ENCODE results near the gene ZBTB5.
"Not testable (repeated sequence)": the region's sequence is repeated elsewhere in the genome, so short reads cannot be mapped to it uniquely, and the experiment has no call there.

ZBTB5 gene, protein sequence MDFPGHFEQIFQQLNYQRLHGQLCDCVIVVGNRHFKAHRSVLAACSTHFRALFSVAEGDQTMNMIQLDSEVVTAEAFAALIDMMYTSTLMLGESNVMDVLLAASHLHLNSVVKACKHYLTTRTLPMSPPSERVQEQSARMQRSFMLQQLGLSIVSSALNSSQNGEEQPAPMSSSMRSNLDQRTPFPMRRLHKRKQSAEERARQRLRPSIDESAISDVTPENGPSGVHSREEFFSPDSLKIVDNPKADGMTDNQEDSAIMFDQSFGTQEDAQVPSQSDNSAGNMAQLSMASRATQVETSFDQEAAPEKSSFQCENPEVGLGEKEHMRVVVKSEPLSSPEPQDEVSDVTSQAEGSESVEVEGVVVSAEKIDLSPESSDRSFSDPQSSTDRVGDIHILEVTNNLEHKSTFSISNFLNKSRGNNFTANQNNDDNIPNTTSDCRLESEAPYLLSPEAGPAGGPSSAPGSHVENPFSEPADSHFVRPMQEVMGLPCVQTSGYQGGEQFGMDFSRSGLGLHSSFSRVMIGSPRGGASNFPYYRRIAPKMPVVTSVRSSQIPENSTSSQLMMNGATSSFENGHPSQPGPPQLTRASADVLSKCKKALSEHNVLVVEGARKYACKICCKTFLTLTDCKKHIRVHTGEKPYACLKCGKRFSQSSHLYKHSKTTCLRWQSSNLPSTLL

DNA sequence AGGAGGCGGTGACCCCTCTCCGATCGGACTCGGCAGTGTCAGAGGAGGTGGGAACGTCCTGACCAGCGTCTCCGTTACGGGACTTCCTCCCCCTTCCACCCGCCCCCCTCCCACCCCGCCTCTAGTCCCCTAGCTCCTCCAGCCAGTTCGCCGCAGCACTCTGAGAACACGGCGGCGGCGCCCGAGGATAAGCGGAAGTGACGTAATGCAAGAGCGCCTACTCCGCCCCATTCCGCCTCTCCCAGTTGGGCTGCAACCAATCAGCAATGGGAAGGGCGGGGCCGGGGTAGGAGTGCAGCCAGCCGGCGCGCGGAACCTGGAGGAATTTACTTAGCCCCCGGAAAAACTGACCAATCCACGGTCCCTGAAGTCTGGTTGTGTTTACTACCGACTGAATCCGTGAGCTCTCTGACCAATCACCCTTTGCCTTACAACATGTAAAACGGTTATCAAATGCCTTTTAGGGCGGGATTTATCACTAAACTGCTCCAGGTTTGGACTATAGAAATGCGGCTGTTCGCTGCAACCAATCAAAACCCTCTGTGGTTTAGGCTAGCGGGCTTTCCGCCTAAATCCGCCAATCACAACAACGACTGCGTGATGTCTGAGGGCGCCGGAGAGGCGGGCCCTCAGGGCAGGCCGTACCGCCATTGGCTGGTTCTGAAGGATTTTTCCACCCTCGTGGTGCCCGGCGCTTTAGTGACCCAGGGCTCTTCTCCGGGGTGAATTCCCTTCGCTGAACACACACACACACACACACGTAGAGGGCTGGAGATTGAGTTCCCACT is at the start of gene ZBTB5:
Gene ZBTB5 (minus strand): TSS at position 202 of the 788 bp plus-strand sequence. CDS start 22,899 bp downstream, outside the sequence.
- peak; percentile 99 for DNase-seq

GRCh38 chr9:37514999-37515398 is 49.7 kb upstream of the ZBTB5 start:
- DNase-seq, result no peak

DNA sequence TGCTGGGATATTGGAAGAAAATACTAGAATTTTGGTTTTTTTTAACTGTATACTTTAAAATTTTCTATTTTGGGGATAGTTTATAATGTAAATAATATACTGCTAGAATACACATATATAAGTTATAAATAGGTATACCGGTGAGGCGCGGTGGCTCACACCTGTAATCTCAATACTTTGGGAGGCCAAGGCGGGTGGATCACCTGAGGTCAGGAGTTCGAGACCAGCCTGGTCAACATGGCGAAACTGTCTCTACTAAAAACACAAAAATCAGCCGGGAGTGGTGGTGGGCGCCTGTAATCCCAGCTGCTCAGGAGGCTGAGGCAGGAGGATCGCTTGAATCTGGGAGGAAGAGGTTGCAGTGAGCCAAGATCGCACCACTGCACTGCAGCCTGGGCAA is 49.2 kb upstream of the ZBTB5 start:
- not testable (repeated sequence) for DNase-seq

DNA sequence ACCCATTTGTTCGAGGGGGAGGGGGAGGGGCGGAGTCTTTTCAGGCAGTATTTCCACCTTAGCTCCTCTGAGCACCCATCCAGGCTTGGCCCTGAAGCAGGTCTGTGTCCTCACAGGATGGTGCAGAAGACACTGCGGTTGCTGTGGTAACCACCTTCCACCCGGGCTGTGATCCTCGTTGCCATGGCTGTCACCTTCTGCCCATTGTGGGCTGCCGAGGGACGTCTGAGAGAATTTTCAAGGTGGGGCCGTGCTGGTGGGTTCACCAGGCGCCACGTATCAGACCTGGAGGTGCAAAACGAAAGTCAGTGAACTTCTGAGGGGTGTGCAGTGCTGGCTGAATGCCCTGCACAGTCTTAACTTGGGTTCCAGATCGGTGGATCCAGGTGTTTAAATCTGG is 47.2 kb upstream of the ZBTB5 start:
- no peak for DNase-seq

GRCh38 chr9:37511016-37512010 is 46.1 kb upstream of the ZBTB5 start:
- peak; percentile 29 for DNase-seq

DNA sequence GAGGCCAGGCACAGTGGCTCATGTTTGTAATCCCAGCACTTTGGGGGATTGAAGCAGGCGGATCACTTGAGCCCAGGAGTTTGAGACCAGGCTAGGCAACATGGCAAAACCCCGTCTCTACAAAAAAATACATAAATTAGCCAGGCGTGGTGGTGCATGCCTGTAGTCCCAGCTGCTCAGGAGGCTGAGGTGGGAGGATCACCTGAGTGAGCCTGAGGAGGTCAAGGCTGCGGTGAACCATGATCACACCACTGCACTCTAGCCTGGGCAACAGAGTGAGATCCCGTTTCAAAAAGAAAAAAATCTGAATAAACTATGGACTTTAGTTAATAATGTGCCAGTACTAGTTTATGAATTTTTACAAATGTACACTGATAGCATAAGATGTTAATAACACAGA is 44.8 kb upstream of the ZBTB5 start:
- not testable (repeated sequence) for DNase-seq

DNA sequence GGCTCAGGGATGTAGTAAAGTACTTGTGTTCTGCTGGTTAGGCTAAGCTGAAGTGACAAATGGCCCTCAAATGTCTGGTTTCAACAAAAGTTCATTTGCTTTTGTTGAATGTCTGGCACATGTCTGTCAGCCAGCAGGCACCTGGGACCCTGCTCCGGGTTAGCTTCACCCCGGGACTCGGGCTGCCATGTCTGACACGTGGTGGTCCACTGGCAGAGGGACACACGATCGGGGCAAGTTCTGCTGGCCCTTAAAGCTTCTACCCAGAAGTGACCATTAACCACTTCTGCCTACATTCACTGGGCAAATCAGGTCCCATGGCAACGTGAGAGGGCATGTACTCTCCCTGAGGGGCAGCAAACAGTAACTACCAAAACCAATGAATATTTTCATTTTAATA is 44.3 kb upstream of the ZBTB5 start:
- no peak for DNase-seq

DNA sequence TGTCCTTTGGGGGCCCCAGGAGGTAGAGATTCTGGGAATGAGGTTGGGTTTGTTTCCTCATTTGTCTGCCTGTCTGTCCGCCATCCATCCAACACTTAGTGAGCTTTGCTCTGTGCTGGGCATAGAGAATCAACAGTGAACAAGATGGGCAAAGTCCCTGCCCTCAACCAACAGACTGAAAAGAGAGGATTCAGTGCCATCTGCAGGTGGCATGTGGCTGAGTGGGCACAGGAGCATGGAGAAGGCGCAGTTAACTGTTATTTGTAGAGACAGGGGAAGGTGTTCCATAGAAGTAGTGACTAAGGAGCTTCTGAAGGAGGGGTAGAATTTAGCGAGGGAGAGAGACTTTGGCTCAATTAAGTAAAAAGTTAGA is 43.6 kb upstream of the ZBTB5 start:
- DNase-seq, result no peak

DNA sequence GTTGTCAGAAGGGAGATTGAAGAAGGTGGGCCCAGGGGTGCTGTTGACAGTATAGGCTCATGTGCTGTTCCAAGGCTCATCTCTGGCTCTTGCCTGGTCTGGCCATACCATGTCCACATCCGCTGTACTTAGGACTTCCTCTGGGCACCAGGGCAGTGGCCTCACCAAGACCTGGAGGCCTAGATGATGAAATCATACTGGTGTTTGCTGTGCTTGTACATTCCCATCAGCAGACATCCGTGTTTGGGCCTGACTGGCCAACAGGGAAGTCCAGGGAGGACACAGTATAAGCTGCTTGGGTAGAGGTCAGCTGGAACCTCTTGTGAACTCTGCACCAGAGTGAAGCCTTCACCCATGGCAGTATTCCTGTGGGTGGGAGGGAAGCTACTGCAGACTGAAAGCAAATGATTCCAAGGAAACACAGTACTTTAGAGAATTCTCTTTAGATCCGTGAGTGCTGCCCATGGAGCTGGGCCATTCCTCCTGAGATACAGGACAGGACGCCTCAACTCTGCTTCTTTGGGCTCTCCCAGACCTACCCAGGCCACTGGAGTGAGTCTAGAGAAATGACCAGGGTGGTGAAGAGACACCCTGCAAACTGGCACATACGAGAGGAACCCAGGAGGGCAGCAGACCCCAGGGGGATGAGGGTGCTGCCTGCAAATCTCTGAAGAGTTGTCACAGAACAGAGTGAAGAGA is 43.0 kb upstream of the ZBTB5 start:
- no peak for DNase-seq

- no peak for DNase-seq
These were observed 42.4 kb upstream of the ZBTB5 start for GRCh38 chr9:37507566-37508134.

GRCh38 chr9:37504605-37505004 is 39.4 kb upstream of the ZBTB5 start:
- no peak for DNase-seq

GRCh38 chr9:37503736-37504135 is 38.5 kb upstream of the ZBTB5 start:
- no peak for DNase-seq

GRCh38 chr9:37501957-37502596 is 36.8 kb upstream of the ZBTB5 start:
- no peak for DNase-seq

DNA sequence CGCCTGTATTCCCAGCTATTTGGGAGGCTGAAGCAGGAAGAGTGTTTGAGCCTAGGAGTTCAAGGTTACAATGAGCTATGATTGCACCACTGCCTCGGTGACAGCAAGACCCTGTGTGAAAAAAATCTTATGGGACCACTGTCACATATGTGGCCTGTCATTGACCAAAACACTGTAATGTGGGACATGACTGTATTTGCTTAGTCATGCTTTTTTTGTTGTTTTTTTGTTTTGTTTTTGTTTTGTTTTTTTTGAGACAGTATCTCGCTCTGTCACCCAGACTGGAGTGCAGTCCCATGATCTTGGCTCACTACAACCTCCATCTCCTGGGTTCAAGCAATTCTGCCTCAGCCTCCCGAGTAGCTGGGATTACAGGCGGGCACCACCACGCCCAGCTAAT is 34.0 kb upstream of the ZBTB5 start:
- DNase-seq, result no peak

DNA sequence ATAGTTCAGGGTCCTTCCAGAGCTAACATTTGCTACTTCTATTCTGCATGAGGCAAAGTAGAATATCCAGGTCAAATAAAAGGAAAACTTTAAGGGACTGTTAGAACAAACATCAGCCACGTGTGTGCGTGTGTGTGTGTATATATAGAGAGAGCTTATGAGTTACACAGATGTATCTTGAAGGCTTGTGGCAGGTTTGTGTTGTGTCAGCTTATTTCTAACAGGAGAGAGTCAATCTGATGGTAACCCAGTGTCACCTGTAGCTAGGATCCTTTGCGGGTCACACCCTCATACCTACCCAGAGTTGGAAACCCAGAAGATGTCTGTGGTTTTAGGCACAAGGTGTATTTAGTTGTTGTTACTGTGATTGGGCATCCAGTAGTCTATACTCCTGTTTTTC is 33.2 kb upstream of the ZBTB5 start:
- DNase-seq, result no peak

DNA sequence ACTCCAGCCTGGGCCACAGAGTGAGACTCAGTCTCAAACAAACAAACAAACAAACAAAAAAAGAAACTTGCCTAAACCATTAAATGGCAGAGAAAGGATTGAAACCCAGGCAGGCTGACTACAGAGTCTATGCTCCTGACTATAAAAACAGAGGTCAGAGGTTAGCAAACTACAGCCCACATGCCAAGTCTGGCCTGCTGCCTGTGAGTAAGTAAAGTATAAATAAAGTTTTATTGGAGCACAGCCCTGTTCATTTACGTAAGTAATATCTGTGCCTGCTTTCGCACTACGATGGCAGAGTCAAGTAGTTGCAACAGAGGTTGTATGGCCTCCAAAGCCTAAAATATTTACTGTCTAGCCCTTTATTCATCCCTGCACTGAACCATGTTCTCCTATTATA is 32.1 kb upstream of the ZBTB5 start:
- no peak for DNase-seq

DNA sequence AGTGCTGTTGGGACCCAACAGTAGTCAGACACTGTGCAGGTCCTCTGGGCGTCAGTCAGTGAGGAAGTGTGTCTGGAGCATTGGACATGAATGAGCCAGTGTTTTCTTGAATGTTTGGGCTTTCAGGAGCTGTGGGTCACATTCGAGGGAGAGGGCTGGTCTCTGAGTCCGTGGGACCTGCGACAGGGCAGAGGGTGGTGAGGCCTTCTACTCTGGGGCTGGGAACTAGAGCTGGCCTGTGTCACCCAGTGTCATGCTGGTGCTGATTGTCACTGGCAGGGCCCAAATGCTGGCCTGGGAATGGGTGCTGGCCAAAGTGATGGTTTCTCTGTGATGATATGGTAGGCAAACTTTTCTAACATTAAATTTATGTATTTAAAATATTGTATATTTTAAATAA is 30.8 kb upstream of the ZBTB5 start:
- DNase-seq, result no peak

DNA sequence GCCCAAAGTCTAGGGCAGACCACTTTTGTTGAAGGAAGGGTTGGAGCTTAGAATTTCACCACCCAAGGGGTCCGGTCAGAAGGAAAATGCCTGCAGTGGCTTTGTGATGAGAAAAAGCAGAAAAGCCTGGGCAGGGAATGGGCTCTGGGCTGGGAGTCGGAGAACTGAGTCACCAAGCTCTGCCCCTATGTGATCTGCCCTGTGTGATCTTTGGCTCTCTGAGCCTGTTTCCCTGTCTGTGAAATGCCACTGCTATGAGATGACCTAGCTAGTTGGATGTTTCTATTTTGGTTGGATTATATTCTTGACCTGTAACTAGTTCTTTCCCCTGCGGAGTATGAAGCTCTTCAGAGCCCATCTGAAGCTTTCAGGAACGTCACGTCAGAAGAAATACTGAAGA is 30.3 kb upstream of the ZBTB5 start:
- no peak for DNase-seq

- no peak for DNase-seq
These were observed 26.7 kb upstream of the ZBTB5 start for GRCh38 chr9:37491939-37492338.

DNA sequence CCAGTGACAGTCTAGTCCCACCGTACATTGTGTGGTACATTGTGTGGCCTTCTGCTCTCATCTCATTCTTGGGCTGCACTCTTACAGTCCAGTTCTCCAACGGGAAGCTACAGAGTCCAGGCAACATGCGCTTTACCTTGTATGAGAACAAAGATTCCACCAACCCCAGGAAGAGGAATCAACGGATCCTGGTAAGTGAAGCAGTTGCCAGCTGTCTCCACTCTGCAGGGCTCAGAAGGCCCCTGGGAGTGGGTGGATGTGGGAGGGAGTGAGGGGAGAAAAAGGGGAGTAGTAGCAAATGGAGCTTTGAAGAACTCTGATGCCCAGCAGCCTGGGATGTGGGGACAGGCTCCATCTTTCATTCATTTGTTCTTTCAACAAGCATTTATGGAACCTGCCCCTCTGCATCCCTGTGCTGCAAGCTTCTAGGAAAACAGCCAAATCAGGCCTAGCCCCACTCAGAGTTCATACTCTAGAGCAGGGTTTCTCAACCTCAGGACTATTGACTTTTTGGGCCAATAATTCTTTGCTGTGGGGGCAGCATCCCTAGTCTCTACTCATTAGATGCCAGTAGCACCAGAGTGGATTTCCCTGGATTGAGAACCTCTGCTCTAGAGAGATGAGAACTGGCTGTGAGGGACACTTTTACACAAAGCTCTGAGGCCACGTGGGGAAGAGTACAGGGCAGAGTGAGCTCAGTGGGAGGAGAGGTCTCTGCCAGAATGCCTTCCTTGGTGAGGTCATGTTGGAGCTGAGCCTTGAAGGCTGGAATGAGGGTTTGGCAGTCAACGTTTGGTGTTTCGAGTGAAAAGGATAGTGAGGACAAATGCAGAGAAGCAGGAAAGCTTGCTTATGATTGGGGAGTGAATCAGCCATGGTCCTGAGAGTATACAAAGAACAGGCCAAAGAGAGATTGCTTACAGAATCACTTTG is 21.6 kb upstream of the ZBTB5 start:
- peak; percentile 11 for DNase-seq
